NCI-H526 (cell line): ENCODE measurements around the gene TRAF3IP3.

ENCODE experiments used
- DNase-seq, 2 experiments: peaks; one replicate each; lab custom pipeline; 2025; lab: John Stamatoyannopoulos, UW

The TRAF3IP3 gene

DNA sequence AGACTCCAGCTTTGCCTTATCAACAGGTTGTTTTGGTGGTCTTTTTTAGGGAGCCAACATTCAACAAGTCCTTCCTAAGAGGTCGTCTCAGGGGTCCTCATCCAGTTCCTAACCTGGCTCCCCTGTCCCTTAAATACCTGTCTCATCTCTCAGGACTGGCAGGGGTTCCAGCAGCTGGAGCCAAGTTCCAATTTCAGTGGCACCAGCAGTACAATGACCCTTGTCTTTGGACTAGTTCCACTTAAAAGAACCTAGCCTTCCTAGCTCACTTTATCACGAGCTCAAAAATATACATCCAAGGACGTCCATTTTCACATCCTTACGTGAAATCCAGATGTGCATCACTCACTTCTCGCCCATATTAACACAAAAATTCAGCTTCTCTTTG lies 18.7 kb upstream of the TRAF3IP3 start:
- no peak for DNase-seq

GRCh38 chr1:209738270-209738669 lies 17.6 kb upstream of the TRAF3IP3 start:
- DNase-seq: no peak

DNA sequence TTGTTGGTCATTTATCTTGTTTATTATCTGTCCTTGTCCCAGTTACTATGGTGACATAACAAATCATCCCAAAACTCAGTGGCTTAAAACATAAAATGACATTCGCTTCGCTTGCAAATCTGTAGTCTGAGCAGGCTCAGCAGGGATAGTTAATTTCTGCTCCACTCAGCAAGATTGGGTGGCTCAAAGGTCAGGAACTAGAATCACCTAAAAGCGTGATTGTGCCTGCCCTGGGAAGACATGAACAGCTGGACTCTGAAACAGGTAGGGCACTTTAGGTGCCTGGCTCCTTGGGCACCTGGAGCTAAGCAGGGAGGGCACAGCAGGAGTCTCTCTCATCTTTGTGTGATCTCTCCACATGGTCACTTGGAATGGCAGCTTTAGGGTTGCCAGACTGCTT lies 14.7 kb upstream of the TRAF3IP3 start:
- no peak for DNase-seq

- no peak for DNase-seq
Observed at GRCh38 chr1:209741889-209742288, 14.0 kb upstream of the TRAF3IP3 start.

DNA sequence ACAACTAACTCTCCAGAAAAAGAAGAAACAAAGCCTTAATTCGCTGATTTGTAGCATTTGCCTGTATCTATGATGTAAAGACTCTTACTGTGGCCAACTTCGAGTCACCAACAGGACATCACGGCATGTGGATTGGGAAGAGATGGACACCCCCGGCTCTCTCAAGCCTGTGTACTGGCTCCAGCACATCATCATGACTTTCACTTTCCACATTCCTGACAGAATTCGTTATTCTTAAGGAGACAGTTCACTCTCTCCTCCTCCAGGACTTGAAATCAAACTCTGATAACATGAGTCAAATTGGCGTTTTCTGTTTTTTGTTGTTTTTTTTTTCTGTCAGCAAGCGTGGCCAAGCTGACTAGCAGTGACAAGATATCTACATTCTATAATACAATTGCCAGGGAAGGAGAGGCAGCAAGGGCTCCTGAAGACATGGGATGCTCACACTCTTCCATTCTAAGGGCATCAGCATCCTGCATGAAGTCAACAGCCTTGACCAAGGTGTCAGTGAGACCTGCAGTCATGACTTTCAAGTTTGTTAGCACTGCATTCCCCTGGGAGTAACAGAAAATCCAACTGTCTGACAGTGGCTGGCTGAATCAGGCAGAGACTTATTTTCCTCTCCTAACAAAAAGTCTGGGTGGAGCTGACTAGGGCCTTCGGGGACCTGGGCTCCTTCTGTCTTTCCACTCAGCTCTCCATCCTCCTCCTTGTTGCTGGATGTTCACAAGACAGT lies 13.3 kb upstream of the TRAF3IP3 start:
- peak in 1 of 2 experiments; percentile 5 for DNase-seq

- DNase-seq: no peak
Observed at GRCh38 chr1:209743145-209743482, 12.7 kb upstream of the TRAF3IP3 start.

DNA sequence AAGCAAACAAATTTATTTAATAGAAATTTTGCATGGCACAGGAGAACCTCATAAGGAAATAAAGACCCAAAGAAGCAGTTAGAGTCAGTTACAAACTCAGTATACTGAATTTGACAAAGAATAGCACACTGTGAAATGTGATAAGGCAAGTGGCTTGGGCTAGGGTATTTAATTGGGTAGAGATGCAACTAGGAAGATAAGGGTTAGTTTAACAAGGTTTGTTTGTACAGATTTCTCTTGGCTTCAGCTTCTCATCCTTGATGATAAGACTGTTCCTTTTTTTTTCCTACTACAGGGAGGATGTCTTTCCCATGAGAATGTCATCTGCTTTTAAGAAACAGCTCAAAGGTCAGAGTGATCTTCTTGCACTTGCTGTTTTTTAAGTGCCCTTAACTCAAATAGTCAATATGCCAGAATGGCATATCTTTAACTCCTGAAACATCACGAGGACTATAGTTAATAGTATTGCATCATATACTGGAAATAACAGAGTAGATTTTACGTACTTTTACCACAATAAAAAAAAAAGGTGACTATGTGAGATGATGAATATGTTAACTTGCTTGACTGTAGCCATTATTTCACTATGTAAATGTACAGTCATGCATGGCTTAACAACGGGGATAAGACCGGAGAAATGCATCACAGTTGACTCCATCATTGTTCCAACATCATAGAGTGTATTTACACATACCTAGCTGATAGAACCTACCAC lies 9.2 kb upstream of the TRAF3IP3 start:
- DNase-seq: peak; percentile 64 to 86

DNA sequence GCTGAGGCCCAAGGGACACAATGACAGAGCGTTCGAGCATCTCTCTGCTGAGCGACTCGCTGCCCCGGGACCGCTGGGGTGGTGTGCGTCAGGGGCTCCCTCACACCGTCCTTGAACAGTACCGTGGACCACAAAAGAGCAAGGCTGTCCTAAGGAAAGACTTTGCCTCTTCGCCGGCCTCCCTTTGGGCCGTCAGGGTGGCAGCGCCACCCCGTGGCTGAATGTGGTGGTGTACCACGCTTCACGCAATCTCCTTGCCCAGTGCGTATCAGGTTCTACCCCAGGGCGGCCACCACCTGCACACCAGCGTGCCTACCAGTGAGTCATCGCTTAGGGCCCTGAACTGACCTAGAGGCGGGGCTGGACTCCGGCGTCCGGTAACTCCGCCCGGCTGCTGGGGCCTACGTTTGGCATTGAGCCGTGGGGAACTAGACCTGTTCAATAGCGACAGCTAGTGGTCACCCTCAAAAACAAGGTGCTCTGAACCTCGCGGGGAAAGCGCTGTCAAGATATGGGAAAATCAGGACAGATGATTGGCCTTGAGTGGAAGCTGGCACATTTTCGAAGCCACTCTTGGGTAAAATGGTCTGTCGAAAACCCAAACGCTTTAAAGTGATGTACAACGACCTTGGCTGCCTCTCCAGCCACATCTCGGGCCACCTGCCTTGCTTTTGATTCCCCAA lies 8.1 kb upstream of the TRAF3IP3 start:
- peak; percentile 75 to 86 for DNase-seq

DNA sequence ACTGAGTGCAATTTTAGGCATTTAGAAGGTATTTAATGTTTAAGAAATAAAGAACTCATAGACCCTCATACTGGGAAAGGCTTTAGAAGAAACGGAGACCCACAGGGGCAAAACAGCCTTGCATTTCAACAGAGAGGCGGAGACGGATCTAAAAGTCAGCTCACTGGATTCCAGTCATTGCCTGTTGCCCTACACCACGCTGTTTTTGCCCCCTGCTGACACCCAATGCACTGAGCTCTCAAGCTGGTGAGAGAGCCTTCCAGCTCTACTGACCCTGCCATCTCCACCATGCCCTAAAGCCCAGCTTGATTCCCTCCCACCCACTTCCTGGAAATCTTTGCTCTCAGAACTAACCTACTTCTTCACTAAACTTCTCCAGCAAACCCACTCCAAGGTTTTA lies 7.2 kb upstream of the TRAF3IP3 start:
- no peak for DNase-seq

DNA sequence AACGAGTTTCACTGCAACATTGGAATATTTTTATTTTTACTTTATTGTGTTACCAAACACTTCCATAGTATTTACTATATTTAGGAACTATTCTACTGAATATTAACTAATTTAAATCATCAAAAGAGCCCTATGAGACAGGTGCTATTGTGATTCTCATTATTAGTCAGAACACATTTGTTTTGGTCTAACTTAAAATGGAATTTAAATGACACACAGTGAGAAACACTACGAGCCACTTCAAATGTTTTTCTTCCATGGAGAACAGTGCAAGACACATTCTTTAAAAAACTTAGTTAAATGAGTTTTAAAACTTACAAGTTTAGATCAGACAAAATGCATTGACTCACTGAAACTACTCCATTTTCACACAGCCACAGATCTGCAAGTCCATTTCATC lies 6.6 kb upstream of the TRAF3IP3 start:
- no peak for DNase-seq

DNA sequence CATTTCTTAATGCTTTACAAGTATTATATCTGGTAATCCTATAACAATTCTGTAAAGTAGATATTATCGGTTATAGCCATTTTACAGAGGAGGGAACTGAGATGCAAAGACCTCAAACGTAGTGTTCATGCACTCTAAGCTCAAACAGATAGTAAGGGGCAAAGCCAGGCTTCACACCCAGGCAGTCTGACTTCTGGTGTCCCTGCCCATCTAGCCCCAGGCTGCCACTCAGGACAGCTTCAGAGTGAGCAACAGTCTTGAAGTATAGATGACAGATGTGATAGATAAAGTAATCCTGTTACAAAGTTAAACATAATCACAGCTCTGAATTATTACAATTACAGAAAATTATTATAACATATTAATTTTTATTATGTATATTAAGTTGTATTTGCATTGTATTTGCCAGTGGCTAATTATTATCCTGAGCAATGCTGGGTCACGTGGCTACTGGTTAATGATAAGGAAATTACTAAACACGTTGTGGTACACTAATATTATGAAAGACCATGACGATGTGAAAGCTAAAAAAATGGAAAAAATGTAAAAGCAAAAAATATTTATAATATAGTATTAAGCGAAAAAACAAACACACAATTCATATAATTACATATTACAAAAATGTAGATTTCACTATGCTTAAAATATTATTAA lies 6.1 kb upstream of the TRAF3IP3 start:
- no peak for DNase-seq

DNA sequence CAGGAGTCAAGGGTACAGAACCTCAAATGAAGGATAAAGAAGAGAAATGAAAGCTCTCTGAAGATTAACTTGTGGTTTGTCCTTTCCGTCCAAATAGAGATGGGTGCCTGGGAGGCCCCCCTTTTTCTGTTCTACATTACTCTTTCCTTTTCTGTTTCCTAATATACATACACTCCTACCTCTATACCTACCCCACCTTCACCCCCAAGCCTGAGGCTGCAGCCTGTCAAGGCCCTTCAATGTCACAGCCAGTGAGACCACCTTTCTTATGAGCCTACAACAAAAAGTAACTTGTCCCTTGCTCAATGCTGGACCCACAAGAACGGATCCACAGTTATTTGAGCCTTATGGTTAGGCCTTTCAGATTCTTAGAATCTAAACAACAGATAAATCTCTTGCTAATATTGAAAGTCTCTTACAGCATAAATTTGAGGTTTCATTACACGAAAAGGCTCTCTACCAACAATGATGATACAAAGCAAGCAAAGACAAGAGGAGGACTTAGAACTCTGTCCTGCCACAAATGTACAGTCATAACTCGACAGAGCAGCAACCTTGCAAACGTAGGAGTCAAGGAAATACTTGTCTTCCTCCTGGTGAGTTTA lies 4.1 kb upstream of the TRAF3IP3 start:
- no peak for DNase-seq

- DNase-seq: no peak
Observed at GRCh38 chr1:209752890-209753289, 3.0 kb upstream of the TRAF3IP3 start.

- no peak for DNase-seq
Observed at GRCh38 chr1:209755256-209755655, 597 bp upstream of the TRAF3IP3 start.

DNA sequence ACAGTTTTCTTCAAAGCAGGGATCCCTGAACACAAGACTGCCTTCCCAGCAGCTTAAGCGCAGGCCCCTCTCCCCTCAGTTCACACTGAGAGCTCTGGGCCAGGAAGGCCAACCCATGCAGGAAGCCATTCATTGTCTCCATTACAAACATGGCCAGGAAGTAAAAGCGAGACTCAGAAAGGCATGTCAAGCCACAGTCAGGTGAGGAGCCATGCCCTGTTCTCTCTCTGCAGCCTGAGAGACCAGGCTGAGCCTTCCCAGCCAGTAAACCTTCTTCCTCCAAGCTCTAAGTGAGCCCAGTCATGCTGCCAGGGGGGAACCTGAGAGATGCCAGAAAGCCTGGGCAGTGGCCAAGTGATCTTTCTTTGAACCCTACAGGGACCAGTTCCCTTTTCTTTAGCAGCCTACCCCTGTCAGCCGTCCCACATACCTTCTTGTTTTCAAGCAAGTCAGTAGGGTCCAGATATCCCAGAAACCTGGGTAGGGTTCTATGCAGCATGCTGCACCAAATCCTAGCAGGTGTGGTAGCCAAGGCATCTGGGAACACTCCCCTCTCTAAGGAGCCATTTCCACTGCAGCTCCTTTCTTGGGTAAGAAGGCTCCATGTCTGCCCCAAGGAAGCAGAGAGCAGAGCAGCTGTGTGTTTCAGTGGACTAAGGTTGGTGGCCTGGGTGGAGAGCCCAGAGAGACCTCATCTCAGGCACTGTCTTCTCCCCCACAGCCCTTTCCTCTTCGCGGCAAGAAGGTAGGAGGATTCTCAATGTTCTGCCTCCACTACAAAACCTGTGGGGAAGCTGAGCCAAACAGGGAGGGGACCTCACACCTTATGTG lies 977 bp downstream of the TRAF3IP3 start:
- DNase-seq: no peak

- DNase-seq: no peak
Observed at GRCh38 chr1:209758400-209758799, 2.5 kb downstream of the TRAF3IP3 start.

DNA sequence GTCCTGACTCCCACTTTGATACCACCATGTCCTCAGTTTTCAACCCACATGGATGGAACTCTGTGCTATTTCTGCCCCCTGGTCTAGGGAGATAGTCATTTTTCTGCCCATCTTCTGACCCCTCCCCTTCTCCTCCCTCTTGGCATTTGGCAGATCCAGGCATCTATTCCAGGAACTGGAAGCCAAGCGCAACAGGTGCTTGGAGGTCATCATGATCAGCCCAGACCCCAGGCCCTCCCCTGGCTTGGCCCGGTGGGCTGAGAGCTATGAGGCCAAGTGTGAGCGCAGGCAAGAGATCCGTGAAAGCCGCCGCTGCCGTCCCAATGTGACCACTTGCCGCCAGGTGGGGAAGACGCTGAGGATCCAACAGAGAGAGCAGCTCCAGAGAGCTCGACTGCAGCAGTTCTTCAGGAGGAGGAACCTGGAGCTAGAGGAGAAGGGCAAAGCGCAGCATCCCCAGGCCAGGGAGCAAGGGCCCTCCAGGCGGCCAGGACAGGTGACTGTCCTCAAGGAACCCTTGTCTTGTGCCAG lies 4.0 kb downstream of the TRAF3IP3 start:
- no peak for DNase-seq

DNA sequence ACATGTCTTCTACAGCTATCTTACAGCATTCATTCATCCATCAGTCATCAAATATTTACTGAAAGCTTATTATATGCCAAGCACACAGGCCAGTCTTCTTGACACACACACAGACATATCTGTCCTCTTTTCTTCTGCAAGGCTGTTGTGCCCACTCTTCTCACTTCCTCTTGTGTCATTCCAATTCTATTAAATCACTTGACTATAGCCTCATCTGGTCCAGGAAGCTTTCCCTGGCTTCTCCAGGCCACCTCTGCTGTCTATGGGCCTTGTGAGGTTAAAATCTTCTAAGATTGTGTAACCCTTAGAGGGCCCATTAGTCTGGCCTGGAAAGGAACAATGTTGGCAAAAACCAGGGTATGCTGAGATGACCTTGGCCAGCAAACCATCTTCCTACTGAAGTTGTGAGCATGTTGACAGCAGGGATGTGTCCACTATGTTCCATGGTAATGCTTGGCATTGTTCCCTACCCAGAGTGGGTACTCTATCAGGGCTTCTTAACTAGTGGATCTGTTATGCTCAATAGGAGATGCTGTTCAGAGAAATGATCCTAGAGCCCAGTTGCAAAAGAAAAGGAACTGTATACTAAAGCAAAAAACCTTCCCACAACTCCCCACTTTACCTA lies 5.3 kb downstream of the TRAF3IP3 start:
- DNase-seq: no peak

GRCh38 chr1:209766051-209766450 lies 10.2 kb downstream of the TRAF3IP3 start:
- no peak for DNase-seq

DNA sequence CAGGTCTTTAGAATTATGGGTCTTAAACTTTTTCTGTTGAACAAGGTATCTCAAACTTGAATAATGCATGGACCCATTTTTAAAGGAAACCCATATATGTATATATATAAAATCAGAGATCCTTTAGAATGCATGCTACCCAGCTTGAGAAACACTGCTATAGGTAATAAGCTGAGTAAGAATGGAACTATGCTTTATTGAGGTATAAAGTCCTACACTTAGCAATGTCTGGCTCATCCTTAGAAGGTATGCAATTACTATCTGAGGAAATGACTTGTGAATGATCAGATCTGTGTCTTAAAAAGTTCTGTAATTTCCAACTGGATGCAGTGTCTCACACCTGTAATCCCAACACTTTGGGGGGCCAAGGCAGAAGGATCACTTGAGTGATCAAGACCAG lies 11.2 kb downstream of the TRAF3IP3 start:
- no peak for DNase-seq

DNA sequence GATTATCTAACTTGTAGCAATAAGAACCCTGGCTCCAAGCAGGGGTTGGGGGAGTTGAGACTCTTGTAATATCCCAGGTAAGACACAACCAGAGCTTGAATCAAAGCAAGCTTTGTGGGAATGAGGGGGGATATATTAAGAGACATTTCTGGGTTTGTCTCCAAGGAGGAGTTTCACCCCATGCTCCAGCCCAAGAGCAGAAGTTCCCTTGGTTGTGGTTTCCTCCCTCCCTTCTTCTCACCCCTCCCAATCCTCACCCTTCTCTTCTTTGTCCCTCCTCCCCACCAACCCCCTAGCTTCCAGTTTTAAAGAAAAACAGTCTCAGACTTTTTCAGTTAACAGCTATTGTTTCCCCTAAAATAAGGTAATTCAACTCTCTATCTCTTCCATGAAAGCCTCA lies 11.9 kb downstream of the TRAF3IP3 start:
- DNase-seq: no peak
